T-cell (primary cell): ENCODE data around the gene VCAM1. TPM values are rescaled to one million over a fixed set of nuclear protein-coding genes. Genes with fewer than 3 reads are reported as not detected.
A peak's percentile ranks its signal among the peaks of the same experiment; 100 is the strongest.

ENCODE experiments used
- ATAC-seq, 4 experiments: fragments of 200-7000 bp in 3 of 4; fragments of 150-1000 bp in 1 of 4; cut with Tn5 transposase; replicated peaks in 1 of 4; 1 replicate in 3 of 4; 2 replicates in 1 of 4; pipeline ENCODE4 v1.10.0; 2021; ENCODE audit warnings: moderate library complexity in 3 of 4, mild to moderate bottlenecking in 2 of 4, moderate number of reproducible peaks in 1 of 4
- CTCF ChIA-PET, 2 donors: fragments of 300-600 bp; sonication (Branson Sonifier 250); formaldehyde crosslinking; loops; one replicate each; lab custom pipeline; 2022; ENCODE audit warnings: antibody characterized with exemption in 2 of 2; lab: Charles Lee
- POLR2A ChIA-PET, 2 donors: fragments of 300-600 bp; sonication (Branson Sonifier 250); formaldehyde crosslinking; loops; one replicate each; lab custom pipeline; 2022; ENCODE audit warnings: antibody characterized with exemption in 2 of 2; lab: Charles Lee
- DNase-seq, 35 experiments: peaks; one replicate each; pipeline versions ENCODE4 v3.0.0 to v3.0.0-alpha.2; 2013 to 2023
- H3K27ac ChIP-seq: one replicate; pipeline ENCODE4 v1.5.1; 2013; ENCODE audit warnings: low read length
- H3K27me3 ChIP-seq, 2 experiments: replicated peaks in 1 of 2; 1 replicate in 1 of 2; 2 replicates in 1 of 2; pipeline versions ENCODE4 v1.6.1 to v1.7.0; 2013; ENCODE audit warnings: low read length in 1 of 2, mixed read lengths in 1 of 2; ENCODE audit not compliant: control insufficient read depth in 2 of 2, insufficient read depth in 2 of 2; ENCODE audit errors: extremely low read depth in 1 of 2
- H3K36me3 ChIP-seq, 2 donors: 1 replicate in 1 of 2; 2 replicates in 1 of 2; pipeline versions ENCODE4 v1.6.1 to v1.7.0; 2013; ENCODE audit warnings: low read length in 1 of 2; ENCODE audit not compliant: control insufficient read depth in 2 of 2, insufficient read depth in 1 of 2; ENCODE audit errors: extremely low read depth in 1 of 2
- H3K4me1 ChIP-seq, 2 experiments: 1 replicate in 1 of 2; 2 replicates in 1 of 2; pipeline versions ENCODE4 v1.6.1 to v1.7.0; 2013; ENCODE audit warnings: low read length in 2 of 2, mixed read lengths in 1 of 2; ENCODE audit not compliant: insufficient read depth in 2 of 2, control insufficient read depth in 1 of 2; ENCODE audit errors: extremely low read depth in 1 of 2
- H3K4me3 ChIP-seq, 2 donors: 1 replicate in 1 of 2; 2 replicates in 1 of 2; pipeline versions ENCODE4 v1.5.1 to v1.7.0; 2013; ENCODE audit warnings: mild to moderate bottlenecking in 2 of 2, low read length in 1 of 2, moderate library complexity in 1 of 2; ENCODE audit not compliant: control insufficient read depth in 1 of 2; ENCODE audit errors: extremely low read depth in 1 of 2
- H3K9me3 ChIP-seq: 2 replicates; pipeline ENCODE4 v1.7.0; 2013
- H3K27ac Mint-ChIP-seq, 2 donors: one replicate each; pipeline ENCODE4 v1.8.0; 2020 to 2021; ENCODE audit warnings: mild to moderate bottlenecking in 2 of 2, mixed read lengths in 2 of 2
- H3K27me3 Mint-ChIP-seq, 2 donors: one replicate each; pipeline ENCODE4 v1.8.0; 2021 to 2022; ENCODE audit warnings: mixed read lengths in 2 of 2
- H3K36me3 Mint-ChIP-seq: one replicate; pipeline ENCODE4 v1.8.0; 2021; ENCODE audit warnings: mixed read lengths
- H3K4me1 Mint-ChIP-seq, 3 donors: one replicate each; pipeline ENCODE4 v1.8.0; 2020 to 2022; ENCODE audit warnings: mixed read lengths in 3 of 3, mild to moderate bottlenecking in 1 of 3
- H3K4me3 Mint-ChIP-seq, 3 donors: one replicate each; pipeline ENCODE4 v1.8.0; 2020 to 2022; ENCODE audit warnings: mild to moderate bottlenecking in 3 of 3, mixed read lengths in 3 of 3, moderate library complexity in 3 of 3
- H3K9me3 Mint-ChIP-seq, 3 donors: one replicate each; pipeline ENCODE4 v1.8.0; 2020 to 2022; ENCODE audit warnings: mixed read lengths in 3 of 3
- WGBS: methylation state at CpG from one replicate; pipeline ENCODE4 v1.1.5; 2013; ENCODE audit warnings: missing lambda C conversion rate; ENCODE audit not compliant: insufficient coverage; 5-methylcytosine and 5-hydroxymethylcytosine counted together
- total RNA-seq, 35 experiments: library from RNA in 6 of 35; stranded (reverse) in 6 of 35; fragments of 120-200 nt in 1 of 35; gene quantifications; one replicate each; pipeline versions ENCODE4 v1.2.1 to v1.2.4 and lab custom pipeline; 2013 to 2026

VCAM1 gene
- total RNA-seq (under 1 TPM in 4 of 5 donors, not detected in 1; 0.12 to 0.36 (median 0.24) TPM), total RNA-seq (lab: John Stamatoyannopoulos, UW) (0 to 3.9 (median 0.54) reads per million in 29 experiments)
- 1.1 TPM for total RNA-seq (2013)

GRCh38 chr1:100719490-100719889, at the start of gene VCAM1:
VCAM1 (plus strand) TSS chr1:100719742; CDS start chr1:100719861, 119 bp downstream.
- peaks cover 4 to 9% of the 10 kb centered on the region in 2 donors for H3K27me3 Mint-ChIP-seq
- DNase-seq (peak in 1 of 35 experiments; percentile 24), ATAC-seq (no peak)
- no peaks in the 10 kb centered on the region for H3K36me3 Mint-ChIP-seq
- Histone ChIP-seq H3K4me1 (no peaks in the 10 kb centered on the region), H3K4me3 (no peak within 1 kb of the TSS), H3K27me3 (no peaks in the 10 kb centered on the region), H3K9me3 (no peaks in the 10 kb centered on the region), H3K27ac (no peak within 1 kb of the TSS), H3K36me3 (no peaks in the 10 kb centered on the region)
- H3K4me3 Mint-ChIP-seq, result no peak within 1 kb of the TSS
- no peaks in the 10 kb centered on the region for H3K9me3 Mint-ChIP-seq
- 56% methylated on average over 4 of the region's 7 CpGs for WGBS
- no peak within 1 kb of the TSS for H3K27ac Mint-ChIP-seq
- no peaks in the 10 kb centered on the region for H3K4me1 Mint-ChIP-seq
- ChIA-PET POLR2A (no interaction called here), CTCF (no interaction called here)

- Mint-ChIP-seq H3K27ac (no peak overlapping the region), H3K9me3 (peaks cover 0 to 10% (median 5%) of the 10 kb centered on the region in 3 donors), H3K4me1 (no peaks in the 10 kb centered on the region), H3K36me3 (no peaks in the 10 kb centered on the region), H3K4me3 (no peak overlapping the region), H3K27me3 (peaks cover 0 to 10% of the 10 kb centered on the region in 2 donors)
- H3K27ac ChIP-seq, result no peak overlapping the region
- no peaks in the 10 kb centered on the region for H3K27me3 ChIP-seq
- ATAC-seq (no peak), DNase-seq (no peak)
- ChIA-PET POLR2A (no interaction called here), CTCF (no interaction called here)
- no peaks in the 10 kb centered on the region for H3K9me3 ChIP-seq
- H3K4me1 ChIP-seq, result no peaks in the 10 kb centered on the region
- no peaks in the 10 kb centered on the region for H3K36me3 ChIP-seq
- H3K4me3 ChIP-seq, result no peak overlapping the region
- WGBS, result no CpG with 5 or more reads among the region's 1 CpG
These were observed 49.5 kb upstream of the VCAM1 start for GRCh38 chr1:100670083-100670482.

GRCh38 chr1:100671601-100672000, 47.9 kb upstream of the VCAM1 start:
- CTCF ChIA-PET, result no interaction called here
- peaks cover 0 to 10% of the 10 kb centered on the region in 2 donors for H3K27me3 Mint-ChIP-seq
- POLR2A ChIA-PET, result no interaction called here

GRCh38 chr1:100683448-100684349, 35.8 kb upstream of the VCAM1 start:
- ATAC-seq (no peak), DNase-seq (no peak)
- no peak overlapping the region for H3K4me3 ChIP-seq
- H3K4me3 Mint-ChIP-seq, result no peak overlapping the region
- no peaks in the 10 kb centered on the region for H3K36me3 Mint-ChIP-seq
- peaks cover 6% of the 10 kb centered on the region in 2 donors for H3K27me3 Mint-ChIP-seq
- no peak overlapping the region for H3K27ac Mint-ChIP-seq
- H3K4me1 ChIP-seq, result no peaks in the 10 kb centered on the region
- H3K4me1 Mint-ChIP-seq, result no peaks in the 10 kb centered on the region
- no peak overlapping the region for H3K27ac ChIP-seq
- no peaks in the 10 kb centered on the region for H3K9me3 ChIP-seq
- CTCF ChIA-PET, result no interaction called here
- H3K36me3 ChIP-seq, result no peaks in the 10 kb centered on the region
- H3K27me3 ChIP-seq, result no peaks in the 10 kb centered on the region
- peaks cover 5 to 8% (median 7%) of the 10 kb centered on the region in 3 donors for H3K9me3 Mint-ChIP-seq
- WGBS, result no CpG with 5 or more reads among the region's 2 CpGs
- POLR2A ChIA-PET, result interaction anchor here in 1 of 2 donors (0.6 kb wide), 1 partner anchor 832 kb away, joined by 3 read pairs; no protein-coding TSS in a partner anchor

More at GRCh38 chr1:100671601-100672000, 47.9 kb upstream of the VCAM1 start:
- DNase-seq (no peak), ATAC-seq (no peak)
- no peaks in the 10 kb centered on the region for H3K36me3 ChIP-seq
- H3K27me3 ChIP-seq, result no peaks in the 10 kb centered on the region
- no peak overlapping the region for H3K4me3 ChIP-seq
- Mint-ChIP-seq H3K4me3 (no peak overlapping the region), H3K9me3 (peaks cover 4 to 10% (median 5%) of the 10 kb centered on the region in 3 donors), H3K4me1 (no peaks in the 10 kb centered on the region), H3K36me3 (no peaks in the 10 kb centered on the region), H3K27ac (no peak overlapping the region)
- H3K4me1 ChIP-seq, result no peaks in the 10 kb centered on the region
- H3K9me3 ChIP-seq, result no peaks in the 10 kb centered on the region
- H3K27ac ChIP-seq, result no peak overlapping the region

- ChIA-PET POLR2A (no interaction called here), CTCF (no interaction called here)
- H3K27me3 ChIP-seq, result no peaks in the 10 kb centered on the region
- no peaks in the 10 kb centered on the region for H3K4me1 ChIP-seq
- no peak for ATAC-seq
- no peak overlapping the region for H3K27ac ChIP-seq
- WGBS, result no CpG with 5 or more reads among the region's 1 CpG
- no peak for DNase-seq
- H3K36me3 ChIP-seq, result no peaks in the 10 kb centered on the region
- Mint-ChIP-seq H3K27me3 (peaks cover 22 to 23% of the 10 kb centered on the region in 2 donors), H3K27ac (no peak overlapping the region), H3K4me1 (no peaks in the 10 kb centered on the region), H3K9me3 (peaks cover 11 to 20% (median 13%) of the 10 kb centered on the region in 3 donors), H3K4me3 (no peak overlapping the region), H3K36me3 (no peaks in the 10 kb centered on the region)
- H3K9me3 ChIP-seq, result no peaks in the 10 kb centered on the region
- H3K4me3 ChIP-seq, result no peak overlapping the region
These were observed 19.8 kb upstream of the VCAM1 start for GRCh38 chr1:100699744-100700143.

- H3K36me3 ChIP-seq, result no peaks in the 10 kb centered on the region
- ChIA-PET CTCF (no interaction called here), POLR2A (no interaction called here)
- no peaks in the 10 kb centered on the region for H3K4me1 ChIP-seq
- Mint-ChIP-seq H3K27me3 (peaks cover 22 to 23% of the 10 kb centered on the region in 2 donors), H3K9me3 (peaks cover 3 to 12% (median 9%) of the 10 kb centered on the region in 3 donors), H3K4me1 (no peaks in the 10 kb centered on the region), H3K36me3 (no peaks in the 10 kb centered on the region), H3K27ac (no peak overlapping the region), H3K4me3 (no peak overlapping the region)
- WGBS, result no CpG with 5 or more reads among the region's 4 CpGs
- H3K27me3 ChIP-seq, result no peaks in the 10 kb centered on the region
- no peak overlapping the region for H3K27ac ChIP-seq
- ATAC-seq (no peak), DNase-seq (no peak)
- H3K4me3 ChIP-seq, result no peak overlapping the region
- no peaks in the 10 kb centered on the region for H3K9me3 ChIP-seq
These were observed 19.0 kb upstream of the VCAM1 start for GRCh38 chr1:100700586-100700985.
